Dedifferentiated amniotic fluid mesenchymal stem cell (primary cell): ENCODE data around the gene ZEB2.
A peak's percentile ranks its signal among the peaks of the same experiment; 100 is the strongest.

Experiments used
- DNase-seq: peaks from one replicate; pipeline ENCODE4 v3.0.0-alpha.2; 2016; ENCODE audit errors: extremely low spot score

ZEB2 gene

GRCh38 chr2:144496092-144496976 lies 23.6 kb downstream of the ZEB2 start:
- DNase-seq = no peak

GRCh38 chr2:144495227-144496091 lies 24.5 kb downstream of the ZEB2 start:
- no peak for DNase-seq

- DNase-seq = no peak
These were observed 26.7 kb downstream of the ZEB2 start for GRCh38 chr2:144493027-144493809.

DNA sequence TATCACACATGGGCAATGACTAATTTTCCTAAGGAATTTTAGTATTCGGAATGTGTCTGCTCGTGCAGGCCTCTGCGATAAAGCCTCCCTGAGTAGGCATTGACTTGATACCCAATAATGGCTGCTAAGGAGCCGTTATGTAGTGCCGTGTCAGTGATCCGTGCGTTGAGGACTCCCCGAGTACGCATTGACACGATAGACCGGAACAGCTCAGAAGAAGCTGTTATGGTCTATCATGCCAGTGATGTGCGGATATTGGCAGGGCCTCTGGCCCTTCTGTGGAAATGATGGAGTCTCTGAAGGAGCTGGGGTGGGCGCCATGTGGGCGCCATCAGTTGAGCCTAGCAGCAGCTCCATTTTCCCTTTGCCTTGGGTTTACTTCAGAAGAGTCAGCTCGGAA lies 29.1 kb downstream of the ZEB2 start:
- no peak for DNase-seq

DNA sequence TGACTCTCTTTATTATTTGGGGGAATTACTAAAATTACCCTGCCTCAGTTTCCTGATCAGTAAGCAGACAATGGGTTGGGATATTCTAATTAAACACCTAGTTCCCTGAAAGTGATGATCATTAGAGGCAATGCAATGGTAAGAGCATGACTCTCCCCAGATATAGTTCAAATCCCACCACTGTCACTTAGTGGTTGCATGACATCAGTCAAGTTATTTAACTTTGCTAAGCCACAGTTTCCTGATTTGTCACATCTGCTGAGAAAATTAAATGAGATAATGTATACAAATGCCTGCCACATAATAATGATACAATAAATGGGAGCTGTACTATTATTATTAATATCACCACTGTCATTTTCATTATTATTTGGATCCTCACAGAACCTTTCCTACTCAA lies 29.9 kb downstream of the ZEB2 start:
- DNase-seq = no peak

DNA sequence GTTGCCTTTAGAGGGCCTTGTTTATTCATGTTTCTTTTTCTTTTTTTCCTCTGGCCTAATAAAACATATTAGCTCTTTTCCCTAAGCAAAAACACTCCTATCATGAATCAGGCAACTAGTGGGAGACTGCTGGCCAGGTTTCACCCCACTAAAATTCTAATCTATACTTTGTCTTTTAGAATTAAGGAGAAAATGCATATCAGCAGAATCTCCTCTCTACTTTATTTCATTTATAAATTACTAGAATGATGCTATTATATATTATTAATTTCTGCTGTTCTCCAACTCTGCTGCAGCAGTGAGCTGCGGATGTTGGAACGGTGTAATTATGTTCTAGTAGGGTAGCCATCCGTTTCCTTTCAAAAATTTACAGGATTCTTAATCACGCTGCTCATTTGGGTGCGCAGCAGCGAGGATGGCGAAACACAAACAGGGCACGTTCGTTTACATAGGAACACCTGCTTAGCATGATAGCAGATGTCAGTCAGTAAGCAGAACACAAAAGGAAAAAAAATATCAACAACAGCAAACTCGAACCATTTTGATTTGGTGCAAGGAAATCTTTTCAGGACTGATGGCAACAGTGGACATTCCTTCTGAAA lies 30.5 kb downstream of the ZEB2 start:
- no peak for DNase-seq

- no peak for DNase-seq
These were observed 35.5 kb downstream of the ZEB2 start for GRCh38 chr2:144484201-144484948.

- no peak for DNase-seq
These were observed 38.3 kb downstream of the ZEB2 start for GRCh38 chr2:144481666-144482065.

DNA sequence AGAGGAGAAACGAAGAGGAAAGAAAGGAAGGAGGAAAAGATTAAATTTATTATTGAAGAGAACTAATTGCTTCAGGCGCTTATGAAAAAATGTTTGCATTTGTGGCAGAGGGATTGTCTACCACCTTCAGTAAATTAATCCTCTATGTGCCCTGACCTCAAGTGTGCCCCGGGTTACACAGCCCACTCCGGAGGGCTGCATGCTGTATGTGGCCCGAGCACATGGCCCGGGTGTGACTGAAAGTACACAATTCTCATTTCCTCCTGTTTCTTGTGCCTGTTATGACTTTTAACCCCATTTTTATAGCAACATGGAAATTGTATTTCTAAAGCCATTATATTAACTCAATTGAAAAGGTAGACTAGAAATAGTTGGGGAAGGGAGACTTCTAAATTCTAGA lies 38.8 kb downstream of the ZEB2 start:
- no peak for DNase-seq

DNA sequence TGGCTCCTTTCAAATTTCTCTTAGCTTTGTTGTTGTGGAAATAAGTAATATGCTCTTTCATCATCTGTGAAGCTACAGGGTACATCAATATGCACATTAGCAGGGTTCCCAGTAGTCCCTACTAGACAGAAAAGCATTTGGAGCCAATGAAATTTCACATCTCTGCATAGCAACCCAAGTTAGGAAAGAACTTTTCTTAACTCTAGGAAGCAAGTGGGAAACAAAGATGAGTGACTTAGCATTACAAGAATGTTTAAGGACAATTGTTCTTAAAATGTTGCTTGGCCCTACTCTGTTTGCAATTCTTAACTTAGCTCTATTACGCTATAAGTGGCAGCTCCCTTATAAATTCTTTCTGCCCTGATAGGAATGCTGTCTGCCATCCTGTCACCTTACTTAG lies 39.6 kb downstream of the ZEB2 start:
- DNase-seq = peak; percentile 26

DNA sequence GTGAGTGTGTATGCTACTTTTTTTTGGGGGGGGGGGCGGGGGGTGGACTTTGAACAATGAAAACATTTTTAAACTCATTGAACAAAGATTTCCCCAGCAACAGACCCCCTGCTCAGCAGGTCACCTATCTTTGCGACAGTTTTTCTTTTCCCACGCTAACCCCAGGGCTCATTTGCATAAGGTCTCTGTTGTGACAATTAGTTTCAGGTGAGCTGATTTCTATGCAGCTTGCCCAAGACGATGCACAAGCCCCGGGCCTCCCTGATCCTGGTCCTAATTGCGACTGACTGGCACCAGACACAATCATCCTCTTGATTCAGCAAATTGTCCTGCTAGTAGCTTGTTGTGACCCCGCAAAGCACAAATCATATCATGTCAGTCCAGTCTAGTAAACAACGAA lies 40.3 kb downstream of the ZEB2 start:
- DNase-seq = no peak

DNA sequence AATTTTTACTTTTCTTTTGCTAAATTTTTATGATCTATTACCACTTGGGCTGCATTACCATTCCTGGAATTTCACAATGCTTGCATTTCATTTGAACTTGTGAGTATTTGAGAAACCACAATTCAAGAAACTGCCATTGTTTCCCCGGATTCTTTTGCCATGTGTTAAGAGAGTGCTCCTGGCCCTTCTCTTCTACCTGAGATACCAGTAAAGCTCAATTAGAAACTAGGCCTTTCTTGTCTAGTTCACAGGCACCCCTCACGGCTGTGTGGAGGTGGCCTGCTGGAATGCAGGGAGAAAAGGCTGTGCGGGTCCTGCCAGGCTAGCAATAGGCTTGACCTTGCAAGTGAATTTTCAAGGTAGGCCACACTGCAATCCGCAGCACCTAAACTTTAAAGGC lies 40.8 kb downstream of the ZEB2 start:
- DNase-seq = peak; percentile 55

DNA sequence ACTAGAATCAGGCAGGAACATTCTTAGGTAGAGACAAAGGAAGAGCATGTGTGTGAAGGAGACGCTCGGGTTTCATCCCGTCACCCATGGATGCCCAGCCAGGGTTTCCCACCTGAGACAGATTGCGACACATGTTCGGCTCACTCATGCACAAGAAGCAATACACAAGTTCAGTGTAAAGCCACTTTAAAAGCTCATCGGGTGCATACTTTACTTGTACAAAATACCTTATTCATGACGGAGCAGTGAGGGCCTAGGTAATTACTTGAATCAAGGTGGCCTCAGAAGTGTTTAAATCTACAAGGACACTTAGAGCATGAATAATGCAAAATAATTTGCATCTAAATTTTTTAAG lies 42.0 kb downstream of the ZEB2 start:
- no peak for DNase-seq

DNA sequence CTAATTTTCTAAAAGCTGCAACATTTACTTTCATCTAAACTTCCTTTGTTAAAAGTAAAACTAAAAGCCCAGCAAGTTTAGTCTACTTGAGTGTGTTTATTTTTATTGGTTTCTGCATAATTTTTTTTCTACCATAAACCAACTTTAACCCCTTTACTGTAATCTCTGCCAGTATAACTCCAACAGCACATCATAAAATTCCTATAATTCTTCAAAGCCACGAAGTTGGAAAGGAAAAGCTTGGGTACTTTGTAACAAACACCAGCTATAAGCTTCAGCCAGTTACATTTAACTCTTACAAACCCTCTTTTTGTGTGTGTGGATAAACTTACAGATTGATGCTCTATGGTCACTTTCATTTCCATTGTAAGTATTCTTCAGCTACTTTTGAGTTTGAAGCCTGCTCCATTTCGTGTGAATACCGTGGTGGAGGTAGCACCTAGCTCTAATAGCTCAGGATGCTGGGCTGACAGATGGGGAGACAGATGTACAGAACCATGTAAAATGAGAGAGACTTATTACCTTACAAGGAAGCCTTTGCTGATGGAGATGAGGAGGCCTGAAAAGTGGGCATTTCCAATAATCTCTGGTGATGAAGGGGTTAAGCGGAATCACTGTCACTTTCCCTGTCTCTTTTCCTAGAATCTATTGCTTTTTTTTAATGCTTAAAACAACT lies 42.5 kb downstream of the ZEB2 start:
- DNase-seq = peak; percentile 44

GRCh38 chr2:144476682-144477081 lies 43.2 kb downstream of the ZEB2 start:
- no peak for DNase-seq

GRCh38 chr2:144475569-144476275 lies 44.2 kb downstream of the ZEB2 start:
- no peak for DNase-seq

GRCh38 chr2:144475044-144475443 lies 44.9 kb downstream of the ZEB2 start:
- no peak for DNase-seq

DNA sequence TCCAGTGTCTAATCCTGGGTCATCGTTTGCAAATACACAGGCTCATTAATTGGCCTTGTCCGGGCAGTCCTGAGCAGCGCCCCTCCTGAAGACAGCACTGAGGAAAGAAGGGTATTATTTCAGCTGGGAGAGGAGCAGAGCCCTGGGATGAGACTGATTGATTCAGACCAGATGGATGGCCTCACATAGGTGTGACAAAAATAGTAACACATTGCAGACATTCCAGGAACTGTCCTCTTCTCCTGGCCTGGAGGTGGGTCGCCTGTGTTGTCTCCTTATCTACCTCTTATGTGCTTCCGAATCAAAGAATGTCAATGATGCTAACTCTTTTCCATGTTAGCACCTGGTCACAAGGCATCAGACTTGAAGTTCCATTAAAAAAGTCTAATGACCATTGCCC lies 45.9 kb downstream of the ZEB2 start:
- DNase-seq = no peak

GRCh38 chr2:144472911-144473310 lies 47.0 kb downstream of the ZEB2 start:
- DNase-seq = no peak

- DNase-seq = no peak
These were observed 47.9 kb downstream of the ZEB2 start for GRCh38 chr2:144472046-144472412.
